ENCODE data around the gene P2RY11.

GRCh38 chr19:10107817-10108367, 3.6 kb upstream of the P2RY11 start:
- TF ChIP-seq POLR2A (IDR thresholded peaks at IDR 0.05): no peak
- TF ChIP-seq, protein P1, sequence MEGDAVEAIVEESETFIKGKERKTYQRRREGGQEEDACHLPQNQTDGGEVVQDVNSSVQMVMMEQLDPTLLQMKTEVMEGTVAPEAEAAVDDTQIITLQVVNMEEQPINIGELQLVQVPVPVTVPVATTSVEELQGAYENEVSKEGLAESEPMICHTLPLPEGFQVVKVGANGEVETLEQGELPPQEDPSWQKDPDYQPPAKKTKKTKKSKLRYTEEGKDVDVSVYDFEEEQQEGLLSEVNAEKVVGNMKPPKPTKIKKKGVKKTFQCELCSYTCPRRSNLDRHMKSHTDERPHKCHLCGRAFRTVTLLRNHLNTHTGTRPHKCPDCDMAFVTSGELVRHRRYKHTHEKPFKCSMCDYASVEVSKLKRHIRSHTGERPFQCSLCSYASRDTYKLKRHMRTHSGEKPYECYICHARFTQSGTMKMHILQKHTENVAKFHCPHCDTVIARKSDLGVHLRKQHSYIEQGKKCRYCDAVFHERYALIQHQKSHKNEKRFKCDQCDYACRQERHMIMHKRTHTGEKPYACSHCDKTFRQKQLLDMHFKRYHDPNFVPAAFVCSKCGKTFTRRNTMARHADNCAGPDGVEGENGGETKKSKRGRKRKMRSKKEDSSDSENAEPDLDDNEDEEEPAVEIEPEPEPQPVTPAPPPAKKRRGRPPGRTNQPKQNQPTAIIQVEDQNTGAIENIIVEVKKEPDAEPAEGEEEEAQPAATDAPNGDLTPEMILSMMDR (IDR thresholded peaks at IDR 0.05): no peak

Measured in body of pancreas (tissue), 4 donors.